Panc1 (cell line): Measurements from ENCODE around the gene BOD1. TPM values are rescaled to one million over a fixed set of nuclear protein-coding genes. Genes with fewer than 3 reads are reported as not detected.

Source experiments
- ATAC-seq: fragments of 200-7000 bp; cut with Tn5 transposase; 2 replicates; pipeline ENCODE4 v1.9.1; 2020; ENCODE audit warnings: mild to moderate bottlenecking, moderate library complexity
- BruUV-seq: library from RNA; stranded (reverse); fragments of 400-500 nt; replicated peaks from 2 replicates; lab custom pipeline; 2021; lab: Mats Ljungman, UMichigan
- CTCF ChIA-PET: fragments of 300-600 bp; sonication (Branson Sonifier 250); formaldehyde crosslinking; loops from one replicate; lab custom pipeline; 2022; ENCODE audit warnings: antibody characterized with exemption; lab: Charles Lee
- POLR2A ChIA-PET: fragments of 300-600 bp; sonication (Branson Sonifier 250); formaldehyde crosslinking; loops from one replicate; lab custom pipeline; 2022; ENCODE audit warnings: antibody characterized with exemption; lab: Charles Lee
- DNase-seq: peaks from one replicate; pipeline ENCODE4 v3.0.0-alpha.2; 2010; ENCODE audit warnings: low read depth, low spot score
- H3K27ac ChIP-seq: 2 replicates; pipeline ENCODE4 v1.5.1; 2011; ENCODE audit warnings: mild to moderate bottlenecking, low read length, inconsistent platforms
- H3K27me3 ChIP-seq: fragments of 200-500 bp; sonication (Bioruptor generic); 2 replicates; pipeline ENCODE4 v1.6.0; 2014; ENCODE audit warnings: low read length, inconsistent platforms; ENCODE audit not compliant: control insufficient read depth, insufficient read depth
- H3K36me3 ChIP-seq: fragments of 200-500 bp; sonication (Bioruptor generic); 2 replicates; pipeline ENCODE4 v1.5.1; 2014; ENCODE audit warnings: inconsistent platforms, mild to moderate bottlenecking, low read length, moderate library complexity; ENCODE audit not compliant: control insufficient read depth, insufficient read depth
- H3K4me1 ChIP-seq: 2 replicates; pipeline ENCODE4 v1.5.1; 2011; ENCODE audit warnings: inconsistent platforms, mild to moderate bottlenecking, low read length, moderate library complexity; ENCODE audit not compliant: control insufficient read depth, insufficient read depth
- H3K4me3 ChIP-seq, 2 experiments: 2 replicates each; pipeline ENCODE4 v1.5.1; 2011 to 2012; ENCODE audit warnings: low read depth in 2 of 2, low read length in 2 of 2, mild to moderate bottlenecking in 2 of 2, inconsistent platforms in 1 of 2, moderate library complexity in 1 of 2
- H3K9me3 ChIP-seq: fragments of 200-500 bp; sonication (Bioruptor generic); 2 replicates; pipeline ENCODE4 v1.5.1; 2014; ENCODE audit warnings: low read depth, mild to moderate bottlenecking, inconsistent platforms, low read length, moderate library complexity; ENCODE audit not compliant: control insufficient read depth, insufficient read depth
- CTCF ChIP-seq: fragments of 450-650 bp; IDR thresholded peaks from 2 replicates; pipeline ENCODE4 v1.5.1; 2017; ENCODE audit warnings: mild to moderate bottlenecking
- POLR2AphosphoS5 ChIP-seq: IDR thresholded peaks from 2 replicates; pipeline ENCODE4 v1.6.1; 2012; ENCODE audit warnings: mild to moderate bottlenecking, low read depth, low read length, moderate library complexity
- REST ChIP-seq, 2 experiments: IDR thresholded peaks; 2 replicates each; pipeline ENCODE4 v1.6.1; 2011 to 2012; ENCODE audit warnings: low read depth in 2 of 2, control low read depth in 1 of 2, low read length in 1 of 2, mild to moderate bottlenecking in 1 of 2, moderate library complexity in 1 of 2; ENCODE audit not compliant: insufficient read depth in 1 of 2
- SIN3A ChIP-seq: IDR thresholded peaks from 2 replicates; pipeline ENCODE4 v1.6.1; 2012; ENCODE audit warnings: low read depth, mild to moderate bottlenecking, low read length, moderate library complexity, borderline replicate concordance; ENCODE audit not compliant: insufficient read depth
- TCF7L2 ChIP-seq: IDR thresholded peaks from 2 replicates; pipeline ENCODE4 v1.6.1; 2011; ENCODE audit warnings: mild to moderate bottlenecking, low read depth, low read length, inconsistent platforms
- in situ Hi-C: cut with HindIII; loops from 2 replicates; pipeline ENCODE4 v1.10.0; 2016; ENCODE audit warnings: low sequenced_read_pairs, low pct_unique_long_range_greater_than_20kb
- intact Hi-C: fragments of 100-400 bp; cut with micrococcal nuclease; formaldehyde crosslinking; loops from one replicate; pipeline ENCODE4 v1.10.0; 2022; ENCODE audit not compliant: unreplicated experiment
- total RNA-seq: library from RNA; stranded (reverse); gene quantifications from one replicate; pipeline ENCODE4 v1.2.1, GENCODE V29; 2021; ENCODE audit not compliant: unreplicated experiment

Gene BOD1
- total RNA-seq, 1 experiment from 2014 or later: 86.1 TPM

- H3K4me1 ChIP-seq: no peaks in the 10 kb centered on the region
- no peaks in the 10 kb centered on the region for H3K36me3 ChIP-seq
- H3K27me3 ChIP-seq: no peaks in the 10 kb centered on the region; the same call in 1 of the 2 replicates
- H3K4me3 ChIP-seq: no peak overlapping the region
- intact Hi-C loops (no loop called here), in situ Hi-C loops (no loop called here)
- CTCF ChIA-PET: no interaction called here
- POLR2A ChIA-PET: no interaction called here
- H3K27ac ChIP-seq: no peak overlapping the region
- DNase-seq: no peak
- no peak for ATAC-seq
- H3K9me3 ChIP-seq: no peaks in the 10 kb centered on the region
- no TSS peak for BruUV-seq
- no peak for TF ChIP-seq POLR2AphosphoS5
- TF ChIP-seq SIN3A: no peak
- no peak for TF ChIP-seq CTCF
- TF ChIP-seq REST (IDR thresholded peaks at IDR 0.05; ENCODE audit: insufficient read depth in 1 of 2, low read depth in 2 of 2, low read length in 1 of 2): no peak
- no peak for TF ChIP-seq TCF7L2
These were observed 30.2 kb upstream of the BOD1 start for GRCh38 chr5:173646692-173647091.

- intact Hi-C loops (no loop called here), in situ Hi-C loops (no loop called here)
- H3K27ac ChIP-seq: no peak overlapping the region
- no peak for ATAC-seq
- H3K9me3 ChIP-seq: no peaks in the 10 kb centered on the region
- no peaks in the 10 kb centered on the region; the same call in 1 of the 2 replicates for H3K27me3 ChIP-seq
- BruUV-seq: no TSS peak
- H3K4me3 ChIP-seq: no peak overlapping the region
- no peaks in the 10 kb centered on the region for H3K36me3 ChIP-seq
- TF ChIP-seq POLR2AphosphoS5 (no peak), CTCF (no peak), SIN3A (no peak), TCF7L2 (no peak), REST (IDR thresholded peaks at IDR 0.05; ENCODE audit: insufficient read depth in 1 of 2, low read depth in 2 of 2, low read length in 1 of 2) (no peak)
- no peaks in the 10 kb centered on the region for H3K4me1 ChIP-seq
- CTCF ChIA-PET: no interaction called here
- no peak for DNase-seq
- POLR2A ChIA-PET: no interaction called here
These were observed 29.6 kb upstream of the BOD1 start for GRCh38 chr5:173645890-173646574.
